Vagina (tissue), 2 donors: ENCODE data around the gene ADAMTS14.

ENCODE experiments used
- CTCF ChIP-seq, 3 experiments: fragments of 450-650 bp in 2 of 3; fragments of 200-600 bp in 1 of 3; sonication (generic) in 1 of 3; IDR thresholded peaks; one replicate each; pipeline ENCODE4 v1.5.1; 2017 to 2019; ENCODE audit warnings: antibody characterized with exemption in 3 of 3, mild to moderate bottlenecking in 2 of 3, moderate library complexity in 2 of 3
- POLR2A ChIP-seq, 2 donors: fragments of 450-650 bp; IDR thresholded peaks; one replicate each; pipeline ENCODE4 v1.6.1; 2017; ENCODE audit warnings: antibody characterized with exemption in 2 of 2, mild to moderate bottlenecking in 2 of 2, moderate library complexity in 2 of 2

GRCh38 chr10:70681731-70682005 lies 9.4 kb downstream of the ADAMTS14 start:
- no peak for TF ChIP-seq CTCF (IDR thresholded peaks at IDR 0.05)
- TF ChIP-seq POLR2A (IDR thresholded peaks at IDR 0.05), result no peak
